A549 (cell line): ENCODE data around the gene PTPRN2. TPM values are rescaled to one million over a fixed set of nuclear protein-coding genes. Genes with fewer than 3 reads are reported as not detected.

ENCODE experiments used
- ATAC-seq, 2 experiments: fragments of 200-7000 bp in 1 of 2; fragments of >200 bp in 1 of 2; cut with Nextera tagmentation in 1 of 2; cut with Tn5 transposase in 1 of 2; 3 replicates each; pipeline versions ENCODE4 v1.8.0 to v1.9.1; 2018 to 2020; ENCODE audit warnings: mild to moderate bottlenecking in 1 of 2, moderate library complexity in 1 of 2
- CTCF ChIA-PET: fragments of 300-600 bp; sonication (Branson Sonifier 250); formaldehyde crosslinking; extraction: SDS; loops from one replicate; lab custom pipeline; 2021; ENCODE audit warnings: antibody characterized with exemption, inconsistent platforms; lab: Yijun Ruan, JAX
- POLR2A ChIA-PET: fragments of 350-600 bp; formaldehyde crosslinking; extraction: SDS; loops from one replicate; lab custom pipeline; 2021; ENCODE audit warnings: antibody characterized with exemption, inconsistent platforms; lab: Yijun Ruan, JAX
- DNase-seq, 2 experiments: peaks; one replicate each; pipeline versions ENCODE4 v3.0.0 to v3.0.0-alpha.2; 2011 to 2016; ENCODE audit warnings: low read depth in 1 of 2, low spot score in 1 of 2
- FAIRE-seq: peaks from 2 replicates; lab custom pipeline; 2011; peaks lifted over from hg19 to GRCh38; lab: Jason Lieb, UNC
- H3K27ac ChIP-seq, 2 experiments: fragments of >200 bp; sonication (Bioruptor Twin); formaldehyde crosslinking; 3 replicates each; pipeline ENCODE4 v1.5.1; 2016 to 2017
- H3K4me1 ChIP-seq: fragments of >200 bp; sonication (Bioruptor Twin); formaldehyde crosslinking; 3 replicates; pipeline ENCODE4 v1.6.1; 2016
- H3K4me2 ChIP-seq: fragments of >200 bp; sonication (Bioruptor Twin); formaldehyde crosslinking; 3 replicates; pipeline ENCODE4 v1.6.1; 2016
- H3K4me3 ChIP-seq: fragments of >200 bp; sonication (Bioruptor Twin); formaldehyde crosslinking; 3 replicates; pipeline ENCODE4 v1.5.1; 2016
- H3K9me3 ChIP-seq: fragments of >200 bp; sonication (Bioruptor Twin); formaldehyde crosslinking; 3 replicates; pipeline ENCODE4 v1.6.1; 2016
- BHLHE40 ChIP-seq: IDR thresholded peaks from 2 replicates; pipeline ENCODE4 v1.6.1; 2012; ENCODE audit warnings: low read depth, low read length, inconsistent platforms
- CBX2 ChIP-seq: fragments of 200-600 bp; sonication (generic); IDR thresholded peaks from 2 replicates; pipeline ENCODE4 v1.6.1; 2016; ENCODE audit warnings: low read depth, mild to moderate bottlenecking, borderline replicate concordance
- CBX8 ChIP-seq: fragments of 200-600 bp; sonication (generic); IDR thresholded peaks from 2 replicates; pipeline ENCODE4 v1.6.1; 2016
- CEBPB ChIP-seq, 2 experiments: fragments of >200 bp in 1 of 2; sonication (Bioruptor Twin) in 1 of 2; formaldehyde crosslinking in 1 of 2; IDR thresholded peaks; 2 replicates each; pipeline ENCODE4 v1.6.1; 2012 to 2016
- CHD2 ChIP-seq: fragments of 150-350 bp; IDR thresholded peaks from 2 replicates; pipeline ENCODE4 v1.6.1; 2014; ENCODE audit warnings: low read length; ENCODE audit not compliant: partially characterized antibody
- E2F6 ChIP-seq: IDR thresholded peaks from 2 replicates; pipeline ENCODE4 v1.6.1; 2012; ENCODE audit warnings: low read depth, borderline replicate concordance
- FOSL2 ChIP-seq, 2 experiments: fragments of 450-650 bp in 1 of 2; fragments of >200 bp in 1 of 2; sonication (Bioruptor Twin) in 1 of 2; formaldehyde crosslinking; IDR thresholded peaks; 2 replicates each; pipeline versions ENCODE4 v1.5.0 to v1.6.1; 2016 to 2020; ENCODE audit warnings: mild to moderate bottlenecking in 1 of 2, moderate library complexity in 1 of 2
- FOXS1 ChIP-seq: fragments of 250-450 bp; sonication (Bioruptor Pico); IDR thresholded peaks from 2 replicates; pipeline ENCODE4 v1.5.0; 2020; ENCODE audit warnings: mild to moderate bottlenecking, moderate library complexity
- HDAC2 ChIP-seq: fragments of 200-600 bp; sonication (generic); IDR thresholded peaks from 2 replicates; pipeline ENCODE4 v1.6.1; 2016
- HOXA7 ChIP-seq: fragments of 250-450 bp; sonication (Bioruptor Pico); IDR thresholded peaks from 2 replicates; pipeline ENCODE4 v1.5.0; 2020; ENCODE audit warnings: mild to moderate bottlenecking, moderate library complexity
- HOXB13 ChIP-seq: fragments of 250-450 bp; sonication (Bioruptor Pico); IDR thresholded peaks from 2 replicates; pipeline ENCODE4 v1.5.0; 2020; ENCODE audit warnings: low read depth, mild to moderate bottlenecking, moderate library complexity
- JUNB ChIP-seq: fragments of >200 bp; sonication (Bioruptor Twin); formaldehyde crosslinking; IDR thresholded peaks from 2 replicates; pipeline ENCODE4 v1.6.1; 2016
- MAFK ChIP-seq: fragments of 450-650 bp; IDR thresholded peaks from 2 replicates; pipeline ENCODE4 v1.6.1; 2014; ENCODE audit not compliant: partially characterized antibody
- MAZ ChIP-seq: fragments of 150-350 bp; IDR thresholded peaks from 2 replicates; pipeline ENCODE4 v1.6.1; 2014; ENCODE audit warnings: antibody characterized with exemption, low read depth, low read length, borderline replicate concordance
- MYC ChIP-seq: IDR thresholded peaks from 2 replicates; pipeline ENCODE4 v1.6.1; 2012; ENCODE audit warnings: mild to moderate bottlenecking, inconsistent platforms, low read length, improper control_type of control experiment, borderline replicate concordance
- RCOR1 ChIP-seq: fragments of 150-350 bp; IDR thresholded peaks from 2 replicates; pipeline ENCODE4 v1.6.1; 2014; ENCODE audit warnings: antibody characterized with exemption, low read length, low read depth
- RNF2 ChIP-seq: fragments of 200-600 bp; sonication (generic); IDR thresholded peaks from 2 replicates; pipeline ENCODE4 v1.6.1; 2016; ENCODE audit warnings: low read depth, mild to moderate bottlenecking, antibody characterized with exemption, moderate library complexity, borderline replicate concordance
- SMC3 ChIP-seq: fragments of >200 bp; sonication (Bioruptor Twin); formaldehyde crosslinking; IDR thresholded peaks from 3 replicates; pipeline ENCODE4 v1.6.1; 2018; ENCODE audit warnings: inconsistent platforms
- USF2 ChIP-seq: fragments of 450-650 bp; IDR thresholded peaks from 2 replicates; pipeline ENCODE4 v1.6.1; 2014; ENCODE audit warnings: antibody characterized with exemption
- ZC3H11A ChIP-seq: fragments of 450-650 bp; IDR thresholded peaks from 2 replicates; pipeline ENCODE4 v1.6.1; 2014; ENCODE audit warnings: antibody characterized with exemption, mild to moderate bottlenecking
- ZFP36 ChIP-seq: fragments of 450-650 bp; IDR thresholded peaks from 2 replicates; pipeline ENCODE4 v1.6.1; 2014; ENCODE audit warnings: borderline replicate concordance; ENCODE audit not compliant: partially characterized antibody
- ZSCAN20 ChIP-seq: fragments of 250-450 bp; sonication (Bioruptor Pico); IDR thresholded peaks from 2 replicates; pipeline ENCODE4 v1.8.0; 2022; ENCODE audit warnings: mild to moderate bottlenecking, moderate library complexity
- WGBS: methylation state at CpG from one replicate; pipeline ENCODE4 v1.1.6; 2017; ENCODE audit errors: missing lambda C conversion rate; 5-methylcytosine and 5-hydroxymethylcytosine counted together
- polyA plus RNA-seq, 4 experiments: library from polyadenylated mRNA; depleted of rRNA in 3 of 4; stranded (reverse); fragments of >200 nt; fragmentation: RNase III in 1 of 4; extraction: RNeasy Plus Mini Kit Qiagen cat#74134 plus additional on column Dnase treatment in 1 of 4; gene quantifications; 2 replicates in 3 of 4; 3 replicates in 1 of 4; pipeline ENCODE4 v1.2.3, GENCODE V29; 2011 to 2017
- TF ChIP-seq, protein P1 (sequence below): fragments of >200 bp; sonication (Bioruptor Twin); formaldehyde crosslinking; IDR thresholded peaks from 2 replicates; pipeline ENCODE4 v1.6.1; 2016
- TF ChIP-seq, protein P2 (sequence below): IDR thresholded peaks from 2 replicates; pipeline ENCODE4 v1.6.1; 2012
- TF ChIP-seq, protein P3 (sequence below): fragments of 250-450 bp; sonication (Bioruptor Pico); IDR thresholded peaks from 2 replicates; pipeline ENCODE4 v1.5.0; 2020; ENCODE audit warnings: low read depth, mild to moderate bottlenecking, moderate library complexity
- TF ChIP-seq, protein P4 (sequence below): IDR thresholded peaks from 2 replicates; pipeline ENCODE4 v1.6.1; 2012
- TF ChIP-seq, protein P5 (sequence below): fragments of >200 bp; sonication (Bioruptor Twin); formaldehyde crosslinking; IDR thresholded peaks from 3 replicates; pipeline ENCODE4 v1.5.1; 2016

Gene PTPRN2
- polyA plus RNA-seq, 2 of the 4 experiments (the other 2 are of a cell fraction), result 0.41 to 1.2 TPM

- TF ChIP-seq MAZ, result no peak
- TF ChIP-seq, protein P1, sequence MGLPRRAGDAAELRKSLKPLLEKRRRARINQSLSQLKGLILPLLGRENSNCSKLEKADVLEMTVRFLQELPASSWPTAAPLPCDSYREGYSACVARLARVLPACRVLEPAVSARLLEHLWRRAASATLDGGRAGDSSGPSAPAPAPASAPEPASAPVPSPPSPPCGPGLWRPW, result no peak
- TF ChIP-seq, all 56 proteins: peak for 0
Measured at GRCh38 chr7:157976406-157976805, 611.2 kb downstream of the PTPRN2 start (continued).

DNA sequence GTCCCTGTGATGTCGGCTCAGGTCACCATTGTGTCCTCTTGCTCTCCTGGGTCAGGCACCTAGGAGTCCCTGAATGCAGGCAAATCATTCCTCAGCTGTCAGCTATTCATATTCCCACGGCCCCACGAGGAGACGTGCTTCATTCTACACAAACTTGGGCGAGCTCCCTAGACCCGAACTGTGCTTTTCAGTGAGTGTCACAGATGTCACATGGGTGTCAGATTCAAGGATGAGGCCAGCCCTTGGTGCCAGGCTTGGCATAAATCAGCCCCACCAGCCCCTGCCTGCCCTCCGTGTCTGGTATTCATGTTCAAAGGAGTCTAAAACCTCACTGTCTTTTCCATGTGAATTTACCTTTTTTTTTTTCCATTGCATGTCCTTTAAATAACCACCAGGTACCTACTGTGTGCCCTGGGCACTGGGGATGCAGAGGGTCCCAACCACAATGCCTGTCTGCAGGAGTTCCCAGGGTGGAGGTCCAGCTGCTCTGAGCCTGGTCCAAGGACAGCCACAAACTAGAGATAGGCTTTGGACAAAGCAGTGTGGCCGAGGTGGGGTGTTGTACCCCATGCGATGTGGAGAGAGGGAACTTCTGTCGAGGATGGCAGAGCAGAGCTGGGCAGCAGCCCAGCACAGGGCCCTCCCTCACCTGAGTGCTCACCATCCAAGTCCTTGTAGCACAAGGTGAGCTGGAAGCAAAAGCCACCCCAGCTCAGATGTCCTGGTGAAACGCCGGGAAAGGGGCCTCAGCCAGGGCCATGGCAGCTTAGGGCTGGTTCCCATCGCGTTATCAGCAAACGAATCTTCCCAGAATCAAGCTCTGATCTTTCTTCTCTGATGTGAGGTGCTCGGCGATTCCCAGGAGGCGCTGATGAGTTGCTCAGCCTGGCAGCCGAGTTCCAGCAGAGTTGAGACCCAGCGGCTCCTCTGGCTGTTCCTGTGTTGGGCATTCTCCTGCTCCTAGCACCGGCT, 611.9 kb downstream of the PTPRN2 start:
- ATAC-seq (peak in 1 of 2 experiments; percentile 38; a peak in 3 of 6 replicates), FAIRE-seq (no peak), DNase-seq (no peak)
- ChIA-PET CTCF (interaction anchor here (0.7 kb wide), 1 partner anchor 51 kb away, joined by 3 read pairs; no protein-coding TSS in a partner anchor), POLR2A (no interaction called here)
- Histone ChIP-seq H3K4me1 (no peaks in the 10 kb centered on the region), H3K27ac (no peak overlapping the region), H3K4me2 (no peak overlapping the region), H3K4me3 (no peak overlapping the region), H3K9me3 (no peaks in the 10 kb centered on the region; the same call in 2 of the 3 replicates)
- 34% methylated on average over 21 of the region's 21 CpGs for WGBS
- TF ChIP-seq BHLHE40 (no peak), ZSCAN20 (CRISPR knock-in tag) (no peak), MYC (no peak), CEBPB (IDR thresholded peaks at IDR 0.05) (no peak), HDAC2 (no peak), CHD2 (no peak), HOXA7 (no peak), FOXS1 (CRISPR knock-in tag) (no peak), FOSL2 (IDR thresholded peaks at IDR 0.05) (no peak), FOSL2 (CRISPR knock-in tag; IDR thresholded peaks at IDR 0.05) (no peak), MAFK (no peak), RCOR1 (no peak), ZC3H11A (no peak), HOXB13 (CRISPR knock-in tag) (no peak), E2F6 (no peak), CBX8 (no peak), JUNB (no peak)
- TF ChIP-seq, protein P2, sequence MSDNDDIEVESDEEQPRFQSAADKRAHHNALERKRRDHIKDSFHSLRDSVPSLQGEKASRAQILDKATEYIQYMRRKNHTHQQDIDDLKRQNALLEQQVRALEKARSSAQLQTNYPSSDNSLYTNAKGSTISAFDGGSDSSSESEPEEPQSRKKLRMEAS, result no peak
- TF ChIP-seq, protein P3, sequence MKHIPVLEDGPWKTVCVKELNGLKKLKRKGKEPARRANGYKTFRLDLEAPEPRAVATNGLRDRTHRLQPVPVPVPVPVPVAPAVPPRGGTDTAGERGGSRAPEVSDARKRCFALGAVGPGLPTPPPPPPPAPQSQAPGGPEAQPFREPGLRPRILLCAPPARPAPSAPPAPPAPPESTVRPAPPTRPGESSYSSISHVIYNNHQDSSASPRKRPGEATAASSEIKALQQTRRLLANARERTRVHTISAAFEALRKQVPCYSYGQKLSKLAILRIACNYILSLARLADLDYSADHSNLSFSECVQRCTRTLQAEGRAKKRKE (CRISPR knock-in tag), result no peak
- TF ChIP-seq, protein P4, sequence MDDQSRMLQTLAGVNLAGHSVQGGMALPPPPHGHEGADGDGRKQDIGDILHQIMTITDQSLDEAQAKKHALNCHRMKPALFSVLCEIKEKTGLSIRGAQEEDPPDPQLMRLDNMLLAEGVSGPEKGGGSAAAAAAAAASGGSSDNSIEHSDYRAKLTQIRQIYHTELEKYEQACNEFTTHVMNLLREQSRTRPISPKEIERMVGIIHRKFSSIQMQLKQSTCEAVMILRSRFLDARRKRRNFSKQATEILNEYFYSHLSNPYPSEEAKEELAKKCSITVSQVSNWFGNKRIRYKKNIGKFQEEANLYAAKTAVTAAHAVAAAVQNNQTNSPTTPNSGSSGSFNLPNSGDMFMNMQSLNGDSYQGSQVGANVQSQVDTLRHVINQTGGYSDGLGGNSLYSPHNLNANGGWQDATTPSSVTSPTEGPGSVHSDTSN, result no peak

DNA sequence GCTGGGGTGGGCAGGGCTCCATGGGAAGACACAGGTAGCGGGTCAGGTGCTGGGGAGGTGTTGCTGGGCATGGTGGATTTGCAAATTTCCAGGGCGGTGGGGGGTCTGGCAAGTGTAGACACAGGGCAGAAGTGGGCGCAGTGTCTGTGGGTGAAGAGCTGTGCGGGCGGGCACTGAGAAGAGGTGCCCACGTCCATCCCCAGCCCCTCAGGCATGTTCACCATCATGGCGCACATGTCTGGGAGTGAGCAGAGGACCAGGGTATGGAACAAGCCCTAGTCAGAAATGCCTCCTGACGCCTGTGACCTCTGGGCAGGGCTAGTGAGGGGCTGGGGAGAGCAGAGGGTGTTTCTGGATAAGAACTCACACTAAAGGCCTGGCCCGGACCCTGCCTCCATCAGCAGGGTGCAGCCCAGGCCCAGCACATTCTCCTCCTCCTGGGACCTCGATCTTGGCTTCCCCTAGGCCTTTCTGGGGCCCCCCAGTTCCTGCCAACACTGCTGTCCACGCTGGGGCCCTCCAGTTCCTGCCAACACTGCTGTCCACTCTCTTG, 612.9 kb downstream of the PTPRN2 start:
- H3K9me3 ChIP-seq, result no peaks in the 10 kb centered on the region; the same call in 2 of the 3 replicates
- DNase-seq (no peak), ATAC-seq (no peak), FAIRE-seq (no peak)
- H3K4me3 ChIP-seq, result no peak overlapping the region
- POLR2A ChIA-PET, result no interaction called here
- H3K4me1 ChIP-seq, result no peaks in the 10 kb centered on the region
- H3K4me2 ChIP-seq, result no peak overlapping the region
- H3K27ac ChIP-seq, result no peak overlapping the region
- TF ChIP-seq, protein P5, sequence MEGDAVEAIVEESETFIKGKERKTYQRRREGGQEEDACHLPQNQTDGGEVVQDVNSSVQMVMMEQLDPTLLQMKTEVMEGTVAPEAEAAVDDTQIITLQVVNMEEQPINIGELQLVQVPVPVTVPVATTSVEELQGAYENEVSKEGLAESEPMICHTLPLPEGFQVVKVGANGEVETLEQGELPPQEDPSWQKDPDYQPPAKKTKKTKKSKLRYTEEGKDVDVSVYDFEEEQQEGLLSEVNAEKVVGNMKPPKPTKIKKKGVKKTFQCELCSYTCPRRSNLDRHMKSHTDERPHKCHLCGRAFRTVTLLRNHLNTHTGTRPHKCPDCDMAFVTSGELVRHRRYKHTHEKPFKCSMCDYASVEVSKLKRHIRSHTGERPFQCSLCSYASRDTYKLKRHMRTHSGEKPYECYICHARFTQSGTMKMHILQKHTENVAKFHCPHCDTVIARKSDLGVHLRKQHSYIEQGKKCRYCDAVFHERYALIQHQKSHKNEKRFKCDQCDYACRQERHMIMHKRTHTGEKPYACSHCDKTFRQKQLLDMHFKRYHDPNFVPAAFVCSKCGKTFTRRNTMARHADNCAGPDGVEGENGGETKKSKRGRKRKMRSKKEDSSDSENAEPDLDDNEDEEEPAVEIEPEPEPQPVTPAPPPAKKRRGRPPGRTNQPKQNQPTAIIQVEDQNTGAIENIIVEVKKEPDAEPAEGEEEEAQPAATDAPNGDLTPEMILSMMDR, result no peak
- TF ChIP-seq ZFP36, result no peak
- no peak for TF ChIP-seq RNF2
- TF ChIP-seq CHD2, result no peak
- no peak for TF ChIP-seq USF2
- no peak for TF ChIP-seq HOXB13 (CRISPR knock-in tag)
- no peak for TF ChIP-seq CBX2
- no peak for TF ChIP-seq SMC3
- 41% methylated on average over 11 of the region's 11 CpGs for WGBS
- CTCF ChIA-PET, result interaction anchor here (0.7 kb wide), 1 partner anchor 52 kb away, joined by 3 read pairs; no protein-coding TSS in a partner anchor
